Mesangial cell (primary cell): ENCODE results near the gene NME5. TPM values are rescaled to one million over a fixed set of nuclear protein-coding genes. Genes with fewer than 3 reads are reported as not detected.

Experiments
- total RNA-seq: library from RNA; depleted of rRNA; stranded (reverse); fragments of >200 nt; gene quantifications from 2 replicates; pipeline ENCODE4 v1.2.3, GENCODE V29; 2015

Gene NME5, protein sequence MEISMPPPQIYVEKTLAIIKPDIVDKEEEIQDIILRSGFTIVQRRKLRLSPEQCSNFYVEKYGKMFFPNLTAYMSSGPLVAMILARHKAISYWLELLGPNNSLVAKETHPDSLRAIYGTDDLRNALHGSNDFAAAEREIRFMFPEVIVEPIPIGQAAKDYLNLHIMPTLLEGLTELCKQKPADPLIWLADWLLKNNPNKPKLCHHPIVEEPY
- 1.5 and 2.3 TPM in 2 replicates for total RNA-seq

GRCh38 chr5:138138949-138139780, at the start of gene NME5:
NME5 (minus strand) TSS chr5:138139428; CDS start chr5:138138780, 648 bp downstream.

GRCh38 chr5:138178516-138179276, 39.5 kb upstream of the NME5 start, which contains the start of the genes BRD8 and KIF20A:
BRD8 (minus strand) TSS chr5:138178630; CDS start chr5:138178614, 16 bp downstream.
KIF20A (plus strand) TSS chr5:138179112; CDS start chr5:138179681, 569 bp downstream.

DNA sequence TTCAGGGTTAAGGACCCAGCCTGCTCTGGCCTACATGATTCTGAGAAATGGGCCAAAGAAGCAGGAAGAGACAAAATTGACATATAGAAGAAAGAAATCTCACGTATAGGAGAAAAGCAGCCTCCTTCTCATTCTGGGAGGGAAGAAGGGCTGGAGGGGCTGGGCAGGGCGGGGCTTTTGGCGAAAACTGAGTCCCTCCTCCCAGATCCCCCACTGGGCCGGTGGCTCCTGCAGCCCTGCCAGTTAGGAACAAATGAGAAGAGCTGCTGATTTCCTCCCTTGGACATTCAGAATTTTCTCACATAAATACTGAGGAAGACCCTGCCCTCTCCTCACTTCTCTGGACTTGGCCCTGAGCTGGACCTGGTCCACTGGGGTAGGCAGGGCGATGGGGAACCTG, 55.5 kb downstream of the NME5 start, which contains the start of gene WNT8A:
Gene WNT8A (plus strand): TSS at position 332 of the 400 bp plus-strand sequence. CDS start 95 bp downstream, outside the sequence.

Other genes with a start within 250 kb of the NME5 start
- not detected in 2 replicates for gene PKD2L2, start 250.0 kb downstream of the NME5 start, total RNA-seq
- gene FAM13B, start 106.3 kb downstream of the NME5 start, total RNA-seq: 4.7 and 5.5 TPM in 2 replicates
- gene WNT8A, start 55.4 kb downstream of the NME5 start, total RNA-seq: not detected in 2 replicates
- gene BRD8, start 39.2 kb upstream of the NME5 start, total RNA-seq: 20.3 and 26.2 TPM in 2 replicates
- gene KIF20A, start 39.7 kb upstream of the NME5 start, total RNA-seq: 4.8 and 102 TPM in 2 replicates
- gene CDC23, start 73.9 kb upstream of the NME5 start, total RNA-seq: 16.1 and 21.2 TPM in 2 replicates
- under 0.01 TPM in 1 of 2 replicates, not detected in the other for gene GFRA3, start 135.2 kb upstream of the NME5 start, total RNA-seq
- gene CDC25C, start 192.4 kb upstream of the NME5 start, total RNA-seq: 1.3 and 20.2 TPM in 2 replicates
- gene FAM53C, start 198.8 kb upstream of the NME5 start, total RNA-seq: 24.3 and 33.0 TPM in 2 replicates
- 30.8 and 39.2 TPM in 2 replicates for gene KDM3B, start 213.3 kb upstream of the NME5 start, total RNA-seq